CD14-positive monocyte (primary cell): ENCODE data around the gene TAF5L. TPM values are rescaled to one million over a fixed set of nuclear protein-coding genes. Genes with fewer than 3 reads are reported as not detected.

Experiments used
- DNase-seq, 3 donors: peaks; one replicate each; pipeline ENCODE4 v3.0.0-alpha.2; 2011 to 2022
- H2AFZ ChIP-seq: 2 replicates; pipeline ENCODE4 v1.6.0; 2012; ENCODE audit warnings: mild to moderate bottlenecking, low read depth, low read length, inconsistent platforms; ENCODE audit not compliant: insufficient read depth, poor library complexity, severe bottlenecking
- H3K27ac ChIP-seq, 2 donors: 1 replicate in 1 of 2; 2 replicates in 1 of 2; pipeline ENCODE4 v1.5.1; 2012 to 2013; ENCODE audit warnings: low read length in 2 of 2, control low read depth in 1 of 2, inconsistent platforms in 1 of 2, low read depth in 1 of 2, mild to moderate bottlenecking in 1 of 2
- H3K27me3 ChIP-seq, 2 donors: one replicate each; pipeline versions ENCODE4 v1.6.0 to v1.6.1; 2011 to 2013; ENCODE audit warnings: low read length in 2 of 2; ENCODE audit not compliant: control insufficient read depth in 2 of 2, insufficient read depth in 2 of 2
- H3K36me3 ChIP-seq, 2 donors: replicated peaks in 1 of 2; 1 replicate in 1 of 2; 2 replicates in 1 of 2; pipeline versions ENCODE4 v1.5.1 to v1.6.1; 2012 to 2013; ENCODE audit warnings: low read length in 2 of 2, control low read depth in 1 of 2, inconsistent platforms in 1 of 2, mild to moderate bottlenecking in 1 of 2; ENCODE audit not compliant: insufficient read depth in 2 of 2, control insufficient read depth in 1 of 2
- H3K4me1 ChIP-seq, 2 donors: 1 replicate in 1 of 2; 2 replicates in 1 of 2; pipeline versions ENCODE4 v1.5.1 to v1.6.1; 2012 to 2013; ENCODE audit warnings: low read length in 2 of 2, control low read depth in 1 of 2, inconsistent platforms in 1 of 2, mild to moderate bottlenecking in 1 of 2, moderate library complexity in 1 of 2; ENCODE audit not compliant: insufficient read depth in 2 of 2, control insufficient read depth in 1 of 2
- H3K4me2 ChIP-seq: replicated peaks from 2 replicates; pipeline ENCODE3; 2012; ENCODE audit warnings: low read length, moderate library complexity, mild to moderate bottlenecking; ENCODE audit not compliant: poor library complexity, severe bottlenecking; ENCODE audit errors: extremely low read depth
- H3K4me3 ChIP-seq, 3 experiments: fragments of 200-600 bp in 1 of 3; sonication (generic) in 1 of 3; replicated peaks in 1 of 3; 1 replicate in 2 of 3; 2 replicates in 1 of 3; pipeline ENCODE4 v1.5.1; 2011 to 2013; ENCODE audit warnings: low read length in 3 of 3, mild to moderate bottlenecking in 3 of 3, control low read depth in 2 of 3, low read depth in 2 of 3, inconsistent platforms in 1 of 3, moderate library complexity in 1 of 3
- H3K79me2 ChIP-seq: 2 replicates; pipeline ENCODE4 v1.6.0; 2012; ENCODE audit warnings: mild to moderate bottlenecking, control low read depth, inconsistent platforms, low read length, moderate library complexity; ENCODE audit not compliant: insufficient read depth
- H3K9ac ChIP-seq: 2 replicates; pipeline ENCODE4 v1.6.0; 2017; ENCODE audit warnings: low read length, mild to moderate bottlenecking; ENCODE audit not compliant: insufficient read depth, poor library complexity, severe bottlenecking
- H3K9me3 ChIP-seq, 2 donors: replicated peaks in 1 of 2; 1 replicate in 1 of 2; 2 replicates in 1 of 2; pipeline versions ENCODE4 v1.5.1 to v1.6.1; 2012 to 2013; ENCODE audit warnings: low read length in 2 of 2, control low read depth in 1 of 2; ENCODE audit not compliant: control insufficient read depth in 1 of 2, insufficient read depth in 1 of 2
- H4K20me1 ChIP-seq: 2 replicates; pipeline ENCODE4 v1.6.0; 2012; ENCODE audit warnings: mild to moderate bottlenecking, low read length, control low read depth, moderate library complexity; ENCODE audit not compliant: insufficient read depth
- H3K27ac Mint-ChIP-seq, 7 donors: one replicate each; pipeline ENCODE4 v1.8.0; 2020; ENCODE audit warnings: mild to moderate bottlenecking in 7 of 7, mixed read lengths in 7 of 7, moderate library complexity in 6 of 7, inconsistent platforms in 2 of 7
- H3K27me3 Mint-ChIP-seq, 3 donors: one replicate each; pipeline ENCODE4 v1.8.0; 2021 to 2022; ENCODE audit warnings: low read depth in 3 of 3, mild to moderate bottlenecking in 3 of 3, mixed read lengths in 3 of 3, moderate library complexity in 3 of 3, inconsistent platforms in 1 of 3
- H3K36me3 Mint-ChIP-seq, 2 donors: one replicate each; pipeline ENCODE4 v1.8.0; 2020; ENCODE audit warnings: mixed read lengths in 2 of 2, inconsistent platforms in 1 of 2, mild to moderate bottlenecking in 1 of 2
- H3K4me1 Mint-ChIP-seq: one replicate; pipeline ENCODE4 v1.8.0; 2020; ENCODE audit warnings: mild to moderate bottlenecking, mixed read lengths
- H3K4me3 Mint-ChIP-seq, 2 donors: one replicate each; pipeline ENCODE4 v1.8.0; 2020; ENCODE audit warnings: mild to moderate bottlenecking in 2 of 2, mixed read lengths in 2 of 2, moderate library complexity in 1 of 2
- H3K9me3 Mint-ChIP-seq, 7 donors: one replicate each; pipeline ENCODE4 v1.8.0; 2020 to 2022; ENCODE audit warnings: mixed read lengths in 7 of 7, mild to moderate bottlenecking in 6 of 7, moderate library complexity in 6 of 7, inconsistent platforms in 2 of 7
- CTCF ChIP-seq: fragments of 200-600 bp; IDR thresholded peaks from one replicate; pipeline ENCODE4 v1.8.0; 2022; ENCODE audit warnings: antibody characterized with exemption, mild to moderate bottlenecking
- WGBS: methylation state at CpG from one replicate; pipeline ENCODE4 v1.1.5; 2013; ENCODE audit warnings: missing lambda C conversion rate; ENCODE audit not compliant: insufficient coverage; 5-methylcytosine and 5-hydroxymethylcytosine counted together
- intact Hi-C, 2 donors: fragments of 100-400 bp; cut with micrococcal nuclease; formaldehyde crosslinking; loops; one replicate each; pipeline versions ENCODE4 v1.15.0 to v1.15.1; 2023
- polyA plus RNA-seq, 3 donors: library from polyadenylated mRNA; depleted of rRNA in 1 of 3; unstranded in 2 of 3; stranded (reverse) in 1 of 3; fragments of 300-500 nt in 2 of 3; fragments of >200 nt in 1 of 3; fragmentation: Illumina TruSeq in 2 of 3; gene quantifications; 1 replicate in 2 of 3; 2 replicates in 1 of 3; pipeline ENCODE4 v1.2.3, GENCODE V29; 2012 to 2021

Gene TAF5L
- polyA plus RNA-seq, 3 donors = 3.8 to 15.4 (median 4.9) TPM

GRCh38 chr1:229600229-229600628, 25.7 kb downstream of the TAF5L start:
- Histone ChIP-seq H3K27me3 (no peaks in the 10 kb centered on the region), H3K9ac (no peak overlapping the region), H3K27ac (no peak overlapping the region), H3K4me3 (no peak overlapping the region), H4K20me1 (peaks cover 33% of the 10 kb centered on the region), H3K9me3 (no peaks in the 10 kb centered on the region), H3K36me3 (peaks cover 44 to 77% of the 10 kb centered on the region in 2 donors), H3K4me2 (no peak overlapping the region), H2AFZ (no peak overlapping the region), H3K79me2 (peaks cover 39% of the 10 kb centered on the region), H3K4me1 (no peaks in the 10 kb centered on the region)
- peaks cover 48 to 68% of the 10 kb centered on the region in 2 donors for H3K36me3 Mint-ChIP-seq
- intact Hi-C loops = no loop called here
- H3K4me3 Mint-ChIP-seq = no peak overlapping the region
- H3K9me3 Mint-ChIP-seq = no peaks in the 10 kb centered on the region
- DNase-seq = no peak
- WGBS = 86% methylated on average over 4 of the region's 5 CpGs
- H3K4me1 Mint-ChIP-seq = peaks cover 21% of the 10 kb centered on the region
- H3K27ac Mint-ChIP-seq = no peak overlapping the region
- no peak for TF ChIP-seq CTCF
- no peaks in the 10 kb centered on the region for H3K27me3 Mint-ChIP-seq

GRCh38 chr1:229599218-229599954, 26.5 kb downstream of the TAF5L start:
- Mint-ChIP-seq H3K27me3 (no peaks in the 10 kb centered on the region), H3K4me3 (no peak overlapping the region), H3K9me3 (no peaks in the 10 kb centered on the region), H3K36me3 (peaks cover 52 to 68% of the 10 kb centered on the region in 2 donors), H3K27ac (peak overlapping the region in 1 of 7 donors; percentile 74), H3K4me1 (peaks cover 21% of the 10 kb centered on the region)
- Histone ChIP-seq H3K9ac (no peak overlapping the region), H3K27ac (peak overlapping the region in 1 of 2 donors; percentile 12), H3K4me2 (no peak overlapping the region), H3K4me3 (no peak overlapping the region), H3K79me2 (peaks cover 42% of the 10 kb centered on the region), H3K9me3 (no peaks in the 10 kb centered on the region), H3K27me3 (no peaks in the 10 kb centered on the region), H2AFZ (no peak overlapping the region), H4K20me1 (peaks cover 33% of the 10 kb centered on the region), H3K36me3 (peaks cover 46 to 80% of the 10 kb centered on the region in 2 donors), H3K4me1 (no peaks in the 10 kb centered on the region)
- TF ChIP-seq CTCF = no peak
- intact Hi-C loops = no loop called here
- 83% methylated on average over 1 of the region's 3 CpGs for WGBS
- DNase-seq = no peak
